Measurements from ENCODE around the gene MT3.

MT3 gene

DNA sequence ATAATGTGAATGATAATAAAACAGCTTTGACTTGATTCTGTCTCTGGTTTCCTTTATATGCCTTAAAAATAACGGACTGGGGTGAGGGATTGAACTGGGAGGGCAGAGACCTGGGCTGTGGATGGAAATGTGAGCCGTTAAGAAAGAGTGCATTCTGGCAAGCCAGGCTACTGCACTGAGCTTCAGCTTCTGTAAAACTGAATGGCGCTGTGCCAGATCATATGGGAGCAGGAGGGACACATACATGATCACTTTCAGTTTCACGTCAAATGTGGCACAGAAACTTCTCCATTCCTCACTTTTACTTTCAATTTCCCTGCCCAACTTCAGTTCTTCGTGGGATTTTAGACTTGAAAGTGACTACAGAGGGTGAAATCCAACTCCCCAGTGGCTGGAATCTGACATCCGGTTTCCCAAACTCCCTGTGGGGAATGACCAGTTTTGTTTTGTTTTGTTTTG is 20.2 kb downstream of the MT3 start:
- peak; percentile 30 for ATAC-seq
- TF ChIP-seq ZNF8 (CRISPR knock-in tag; IDR thresholded peaks at IDR 0.05) (no peak), ZNF70 (CRISPR knock-in tag; IDR thresholded peaks at IDR 0.05) (no peak), ARNTL (CRISPR knock-in tag; IDR thresholded peaks at IDR 0.05; ENCODE audit: borderline replicate concordance, low read depth) (no peak), ZNF565 (CRISPR knock-in tag; conservative IDR thresholded peaks at IDR 0.05; ENCODE audit: low read depth) (no peak)

DNA sequence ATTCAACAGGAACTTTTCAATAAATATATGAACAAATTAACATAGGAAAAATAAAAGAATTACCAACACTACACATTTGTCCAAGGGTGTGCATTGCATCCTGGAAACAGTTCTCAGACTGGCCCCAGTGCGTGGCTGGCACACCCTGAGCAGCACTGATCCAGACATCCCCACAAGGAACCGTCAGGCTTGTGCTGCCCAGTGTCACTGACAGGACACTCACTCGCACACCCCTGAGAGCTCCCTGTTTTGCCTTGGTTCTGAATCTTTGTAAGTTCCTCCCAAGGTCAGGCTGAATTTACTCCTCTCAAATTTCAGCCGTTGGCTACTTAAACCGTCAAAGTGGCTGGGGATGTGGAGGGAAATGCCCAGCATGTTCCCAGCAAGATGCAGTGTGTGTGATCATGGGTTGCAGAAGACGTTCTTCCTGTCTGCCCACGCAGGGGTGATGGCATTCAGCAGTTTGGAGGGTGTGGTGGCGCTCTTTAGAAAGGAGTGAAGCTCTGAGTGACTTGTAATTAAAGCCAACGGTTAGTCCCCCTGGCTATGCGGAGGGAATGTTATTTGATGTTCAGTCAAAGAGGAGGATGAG is 20.8 kb downstream of the MT3 start:
- TF ChIP-seq ZFP3 (CRISPR knock-in tag; IDR thresholded peaks at IDR 0.05) (0 out of 2 replicates have a peak, but pooled peaks have one; percentile 32), CREB5 (CRISPR knock-in tag; IDR thresholded peaks at IDR 0.05; ENCODE audit: low read depth) (no peak), PPARA (CRISPR knock-in tag; IDR thresholded peaks at IDR 0.05; ENCODE audit: borderline replicate concordance) (no peak), RARB (CRISPR knock-in tag; IDR thresholded peaks at IDR 0.05) (no peak), ZNF565 (CRISPR knock-in tag; conservative IDR thresholded peaks at IDR 0.05; ENCODE audit: low read depth) (no peak)
- ATAC-seq: peak; percentile 10

- ATAC-seq: no peak
- TF ChIP-seq ZC3H10 (CRISPR knock-in tag; IDR thresholded peaks at IDR 0.05): no peak
- TF ChIP-seq OSR1 (CRISPR knock-in tag; IDR thresholded peaks at IDR 0.05): no peak
- no peak for TF ChIP-seq ZNF565 (CRISPR knock-in tag; conservative IDR thresholded peaks at IDR 0.05; ENCODE audit: low read depth)
- no peak for TF ChIP-seq ARNTL (CRISPR knock-in tag; IDR thresholded peaks at IDR 0.05; ENCODE audit: borderline replicate concordance, low read depth)
- no peak for TF ChIP-seq TSHZ2 (CRISPR knock-in tag; IDR thresholded peaks at IDR 0.05)
- TF ChIP-seq ESRRG (CRISPR knock-in tag; IDR thresholded peaks at IDR 0.05): no peak
- TF ChIP-seq, protein P1, sequence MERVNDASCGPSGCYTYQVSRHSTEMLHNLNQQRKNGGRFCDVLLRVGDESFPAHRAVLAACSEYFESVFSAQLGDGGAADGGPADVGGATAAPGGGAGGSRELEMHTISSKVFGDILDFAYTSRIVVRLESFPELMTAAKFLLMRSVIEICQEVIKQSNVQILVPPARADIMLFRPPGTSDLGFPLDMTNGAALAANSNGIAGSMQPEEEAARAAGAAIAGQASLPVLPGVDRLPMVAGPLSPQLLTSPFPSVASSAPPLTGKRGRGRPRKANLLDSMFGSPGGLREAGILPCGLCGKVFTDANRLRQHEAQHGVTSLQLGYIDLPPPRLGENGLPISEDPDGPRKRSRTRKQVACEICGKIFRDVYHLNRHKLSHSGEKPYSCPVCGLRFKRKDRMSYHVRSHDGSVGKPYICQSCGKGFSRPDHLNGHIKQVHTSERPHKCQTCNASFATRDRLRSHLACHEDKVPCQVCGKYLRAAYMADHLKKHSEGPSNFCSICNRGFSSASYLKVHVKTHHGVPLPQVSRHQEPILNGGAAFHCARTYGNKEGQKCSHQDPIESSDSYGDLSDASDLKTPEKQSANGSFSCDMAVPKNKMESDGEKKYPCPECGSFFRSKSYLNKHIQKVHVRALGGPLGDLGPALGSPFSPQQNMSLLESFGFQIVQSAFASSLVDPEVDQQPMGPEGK (CRISPR knock-in tag; IDR thresholded peaks at IDR 0.05; ENCODE audit: borderline replicate concordance): no peak
- TF ChIP-seq SNAI2 (CRISPR knock-in tag; IDR thresholded peaks at IDR 0.05): no peak
- no peak for TF ChIP-seq ZNF8 (CRISPR knock-in tag; IDR thresholded peaks at IDR 0.05)
- TF ChIP-seq CSDC2 (CRISPR knock-in tag; IDR thresholded peaks at IDR 0.05): no peak
- TF ChIP-seq ZNF70 (CRISPR knock-in tag; IDR thresholded peaks at IDR 0.05): no peak
- no peak for TF ChIP-seq CREB5 (CRISPR knock-in tag; IDR thresholded peaks at IDR 0.05; ENCODE audit: low read depth)
- TF ChIP-seq BACH2 (CRISPR knock-in tag; IDR thresholded peaks at IDR 0.05; ENCODE audit: borderline replicate concordance): no peak
- TF ChIP-seq ISL1 (CRISPR knock-in tag; IDR thresholded peaks at IDR 0.05): no peak
- TF ChIP-seq TCF4 (CRISPR knock-in tag; IDR thresholded peaks at IDR 0.05; ENCODE audit: borderline replicate concordance): no peak
Measured at GRCh38 chr16:56610609-56611111, 21.3 kb downstream of the MT3 start.

DNA sequence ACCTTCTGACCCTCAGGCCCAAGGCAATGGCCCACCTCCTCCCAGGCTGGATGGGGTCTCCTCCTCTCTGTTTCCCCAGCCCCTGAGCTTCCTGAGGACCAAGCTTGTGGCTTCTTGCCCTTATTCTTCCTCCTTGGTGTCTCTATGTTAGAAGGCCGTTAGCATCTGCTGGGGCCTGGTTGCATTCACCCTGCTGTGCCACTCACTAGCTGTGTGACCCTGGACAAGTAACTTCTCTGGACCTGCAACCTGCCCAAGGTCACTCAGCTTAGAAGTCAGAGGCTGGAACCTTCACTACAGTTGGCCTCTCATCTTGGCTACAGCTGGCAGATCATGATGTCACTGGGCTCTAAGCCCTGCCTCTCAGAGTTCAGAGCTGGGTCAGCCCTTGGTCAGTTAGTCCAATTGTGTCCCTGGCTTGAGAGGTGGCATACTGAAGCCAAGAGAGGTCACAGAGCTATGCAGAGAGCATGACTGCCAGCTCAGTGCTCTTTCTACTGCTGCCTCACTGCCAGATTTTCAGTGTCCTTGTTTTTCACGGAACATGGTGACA is 22.0 kb downstream of the MT3 start:
- no peak for ATAC-seq
- TF ChIP-seq OSR1 (CRISPR knock-in tag; IDR thresholded peaks at IDR 0.05) (no peak), BACH2 (CRISPR knock-in tag; IDR thresholded peaks at IDR 0.05; ENCODE audit: borderline replicate concordance) (no peak), TOX (CRISPR knock-in tag; IDR thresholded peaks at IDR 0.05; ENCODE audit: borderline replicate concordance) (no peak), ZNF8 (CRISPR knock-in tag; IDR thresholded peaks at IDR 0.05) (no peak), PPARA (CRISPR knock-in tag; IDR thresholded peaks at IDR 0.05; ENCODE audit: borderline replicate concordance) (no peak), ZNF70 (CRISPR knock-in tag; IDR thresholded peaks at IDR 0.05) (no peak), SNAI2 (CRISPR knock-in tag; IDR thresholded peaks at IDR 0.05) (no peak), CSDC2 (CRISPR knock-in tag; IDR thresholded peaks at IDR 0.05) (no peak), CREB5 (CRISPR knock-in tag; IDR thresholded peaks at IDR 0.05; ENCODE audit: low read depth) (no peak), ZFP3 (CRISPR knock-in tag; IDR thresholded peaks at IDR 0.05) (no peak), ZFP30 (CRISPR knock-in tag; IDR thresholded peaks at IDR 0.05) (no peak), ESRRG (CRISPR knock-in tag; IDR thresholded peaks at IDR 0.05) (no peak), RARB (CRISPR knock-in tag; IDR thresholded peaks at IDR 0.05) (no peak), CSRNP3 (CRISPR knock-in tag; IDR thresholded peaks at IDR 0.05) (no peak), ARNTL (CRISPR knock-in tag; IDR thresholded peaks at IDR 0.05; ENCODE audit: borderline replicate concordance, low read depth) (no peak)

Measured in SK-N-SH treated with all-trans-retinoic acid at 6 μM for 48 hours (cell line).